NCI-H2081 (cell line): ENCODE measurements around the gene LELP1.
"Not testable (repeated sequence)": the region's sequence is repeated elsewhere in the genome, so short reads cannot be mapped to it uniquely, and the experiment has no call there.

Experiments used
- DNase-seq, 2 experiments: peaks; one replicate each; lab custom pipeline; 2025; lab: John Stamatoyannopoulos, UW

The LELP1 gene

DNA sequence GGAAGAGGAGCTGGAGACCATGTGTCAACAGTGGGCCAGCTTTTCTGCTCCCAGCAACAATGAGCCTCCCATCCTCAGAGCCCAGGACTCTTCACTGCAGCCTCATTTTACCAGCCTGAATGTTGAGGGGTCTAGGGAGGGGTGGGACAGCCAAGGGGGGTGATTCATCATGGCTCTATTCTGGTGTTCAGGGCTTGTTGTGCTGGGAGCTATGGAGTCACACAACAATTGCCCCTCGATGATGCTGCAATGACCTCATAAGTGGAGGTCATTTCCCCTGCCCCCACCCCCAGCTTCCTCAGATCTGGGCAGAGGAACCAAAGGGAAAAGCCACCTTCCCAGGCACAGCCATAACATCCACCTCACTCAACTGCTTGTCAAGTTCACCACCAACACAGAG is at the start of gene LELP1:
TSS of gene LELP1 (plus strand) at position 301 of the 400 bp plus-strand sequence. CDS start 1,278 bp downstream, outside the sequence.
- DNase-seq: no peak

DNA sequence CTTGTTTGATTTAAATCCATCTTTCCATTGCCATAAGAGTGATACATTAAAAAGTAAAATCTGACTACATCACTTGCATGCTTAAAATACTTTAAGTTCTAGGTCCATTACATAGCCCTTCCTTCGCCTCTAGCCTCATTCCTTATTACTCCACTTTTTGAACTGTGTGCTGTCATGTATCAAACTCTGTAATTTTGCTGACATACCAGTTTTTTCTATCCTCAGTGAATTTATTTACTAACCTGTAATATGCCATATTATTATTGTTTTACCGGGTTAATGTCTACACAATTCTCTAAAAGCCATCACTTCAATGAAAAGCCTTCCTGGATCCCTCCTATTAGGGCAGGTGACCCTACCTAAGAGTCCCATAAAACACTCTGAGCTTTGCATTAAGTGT is 47.7 kb upstream of the LELP1 start:
- no peak for DNase-seq

DNA sequence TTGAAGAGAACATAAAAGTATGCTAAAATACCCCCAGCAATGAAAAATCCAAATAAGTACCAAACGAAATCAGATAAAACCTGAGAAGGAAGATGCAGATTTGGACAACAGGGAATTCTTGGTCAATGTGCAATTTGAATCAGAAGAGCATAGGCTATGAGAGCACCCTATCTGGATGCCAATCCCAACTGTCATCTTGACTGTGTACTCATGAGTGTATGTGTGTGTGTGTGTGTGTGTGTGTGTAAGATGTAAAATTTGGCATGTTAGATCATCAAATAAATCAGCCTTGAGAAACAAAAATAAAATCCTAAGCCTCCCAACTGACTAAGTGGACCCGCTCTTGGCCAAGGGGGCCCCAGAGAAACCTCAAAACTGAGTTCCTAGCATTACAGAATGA is 34.5 kb upstream of the LELP1 start:
- DNase-seq: no peak

DNA sequence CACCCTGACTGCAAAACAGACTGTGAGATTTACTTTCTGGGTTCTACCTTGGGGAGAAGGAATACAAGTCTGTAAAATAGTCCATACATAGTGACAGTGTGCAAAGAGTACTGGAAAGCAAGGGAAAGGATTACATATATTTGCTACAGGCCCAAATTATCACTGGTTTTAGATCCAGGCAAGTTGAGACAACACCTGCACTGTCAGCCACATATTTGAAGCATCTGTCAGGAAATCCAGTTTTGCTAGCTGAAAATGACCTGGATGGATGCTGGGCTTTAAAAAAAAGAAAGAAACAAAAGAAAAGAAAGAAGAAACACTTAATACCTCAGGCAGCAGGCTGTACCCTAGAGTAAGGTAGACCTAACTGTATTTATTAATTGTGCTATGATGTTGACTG is 28.6 kb upstream of the LELP1 start:
- no peak for DNase-seq

DNA sequence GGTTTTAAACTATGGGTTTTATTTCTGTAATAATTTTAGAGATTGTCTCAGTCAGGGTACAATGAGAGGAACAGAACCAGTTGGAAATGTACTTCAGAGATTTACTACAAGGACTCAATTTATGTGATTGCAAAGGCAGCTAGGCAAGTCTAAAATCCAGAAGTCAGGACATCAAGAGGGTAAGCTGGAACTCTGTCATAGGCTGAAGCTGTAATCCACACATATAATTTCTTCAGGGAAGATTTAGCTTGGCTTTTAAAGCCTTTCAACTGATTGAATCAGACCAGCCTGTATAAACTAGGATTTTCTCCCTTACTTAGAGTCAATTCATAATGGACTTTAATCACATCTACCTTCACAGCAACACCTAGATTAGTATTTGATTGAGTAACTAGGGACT is 24.3 kb upstream of the LELP1 start:
- DNase-seq: no peak

GRCh38 chr1:153180556-153180955 is 22.7 kb upstream of the LELP1 start:
- no peak for DNase-seq

DNA sequence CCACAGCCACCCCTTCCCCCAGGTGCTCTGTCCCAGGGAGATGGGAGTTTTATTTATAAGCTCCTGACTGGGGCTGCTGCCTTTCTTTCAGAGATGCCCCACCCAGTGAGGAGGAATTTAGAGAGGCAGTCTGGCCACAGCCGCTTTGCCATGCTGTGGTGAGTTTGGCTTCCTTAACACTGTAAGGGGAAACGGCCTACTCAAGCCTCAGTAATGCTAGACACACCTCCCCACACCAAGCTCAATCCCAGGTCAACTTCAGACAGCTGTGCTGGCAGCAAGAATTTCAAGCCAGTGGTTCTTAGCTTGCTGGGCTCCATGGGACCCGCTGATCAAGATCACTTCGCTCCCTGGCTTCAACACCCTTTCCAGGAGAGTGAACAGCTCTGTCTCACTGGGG is 14.9 kb upstream of the LELP1 start:
- DNase-seq: not testable (repeated sequence)

GRCh38 chr1:153190373-153190772 is 12.9 kb upstream of the LELP1 start:
- peak; percentile 17 to 38 for DNase-seq

DNA sequence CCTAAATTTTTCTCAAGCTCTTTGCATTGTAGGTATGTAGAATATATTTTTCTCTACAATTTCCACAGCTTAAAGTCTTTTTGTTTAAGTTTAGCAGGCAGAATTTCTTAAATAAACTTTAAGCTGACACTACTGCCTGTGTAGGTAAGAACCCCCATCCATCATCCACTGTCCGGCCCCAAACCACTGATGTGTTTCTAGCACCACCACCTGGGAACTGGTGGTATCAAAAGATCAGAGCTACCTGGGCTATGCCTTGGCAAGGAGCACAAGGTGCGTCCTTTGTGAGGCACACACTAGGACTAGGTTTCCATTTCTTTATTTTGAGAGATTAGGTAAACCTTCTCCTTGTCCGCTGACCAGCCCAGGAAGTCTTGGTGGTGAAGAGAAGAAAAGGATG is 10.5 kb upstream of the LELP1 start:
- peak; percentile 43 to 47 for DNase-seq

DNA sequence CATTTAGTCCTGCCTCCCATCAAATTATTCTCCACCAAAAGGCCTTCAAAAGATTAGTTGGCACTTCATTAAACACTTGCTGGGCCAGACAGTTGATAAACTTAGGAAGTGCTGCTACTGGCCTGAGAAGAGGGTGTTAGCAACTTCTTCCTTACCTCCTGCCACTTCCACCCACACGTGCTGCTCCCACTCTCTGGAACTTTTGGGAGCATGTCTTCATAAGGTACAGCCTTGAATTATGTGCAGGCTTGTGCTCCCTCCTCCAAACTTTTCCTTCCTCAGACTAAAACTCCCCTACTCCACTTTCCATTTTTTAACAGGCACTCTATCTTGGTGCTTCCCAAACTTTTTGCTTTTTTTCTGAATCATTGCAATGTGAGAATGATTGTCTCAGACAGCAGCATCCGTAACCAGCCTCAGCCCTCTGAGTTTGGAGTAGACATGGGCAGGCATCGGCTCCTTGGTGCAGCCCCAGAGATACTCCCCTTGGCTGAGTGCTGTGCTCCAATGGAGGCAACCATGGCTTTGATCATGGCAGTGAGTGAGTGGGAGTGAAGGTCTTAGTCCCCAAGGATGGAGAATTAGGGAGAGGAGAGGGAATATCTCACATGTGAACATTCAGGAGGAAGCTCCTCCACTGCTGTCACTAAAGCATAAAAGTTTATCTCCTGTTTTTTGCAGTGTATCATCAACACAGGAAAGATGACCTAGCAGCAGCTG is 8.7 kb upstream of the LELP1 start:
- no peak for DNase-seq

GRCh38 chr1:153195216-153195615 is 8.0 kb upstream of the LELP1 start:
- no peak for DNase-seq

DNA sequence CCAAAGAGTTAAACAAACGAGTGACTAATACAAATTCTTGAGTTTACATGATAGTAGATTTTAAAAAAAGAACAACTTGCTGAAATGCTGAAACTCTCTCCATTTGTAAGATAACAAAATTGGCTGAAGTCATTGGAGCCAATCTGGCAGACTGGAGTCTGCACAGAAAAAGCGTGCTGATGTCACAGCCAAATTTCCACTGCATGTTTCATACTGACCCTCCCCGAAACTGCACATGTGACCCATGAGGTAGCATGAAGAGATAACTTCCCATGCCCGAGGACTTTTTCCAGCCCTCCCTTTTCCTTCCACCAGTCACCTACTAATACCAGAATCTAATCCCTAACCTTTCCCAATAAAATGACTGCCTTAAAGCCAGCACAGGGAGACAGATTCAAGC is 1.2 kb upstream of the LELP1 start:
- no peak for DNase-seq

- DNase-seq: no peak
Measured at GRCh38 chr1:153206631-153207030, 3.4 kb downstream of the LELP1 start.

- DNase-seq: no peak
Measured at GRCh38 chr1:153210206-153210605, 7.0 kb downstream of the LELP1 start.

GRCh38 chr1:153212201-153212600 is 9.0 kb downstream of the LELP1 start:
- no peak for DNase-seq

DNA sequence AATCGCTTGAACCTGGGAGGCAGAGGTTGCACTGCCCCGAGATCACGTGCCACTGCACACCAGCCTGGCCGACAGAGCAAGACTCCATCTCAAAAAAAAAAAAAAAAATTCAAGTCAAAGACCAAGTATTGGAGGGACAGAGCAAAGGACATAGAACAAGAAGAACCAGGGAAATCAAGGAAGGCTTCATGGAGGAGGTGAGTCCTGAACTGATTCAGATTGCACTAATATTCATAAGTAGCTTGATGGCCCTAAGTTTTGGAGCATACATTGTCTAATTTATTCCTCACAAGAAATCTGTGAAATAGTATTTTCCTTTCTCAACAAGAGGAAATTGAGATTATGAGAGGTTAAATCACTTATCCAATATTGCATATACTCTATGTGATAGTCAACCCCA is 10.3 kb downstream of the LELP1 start:
- DNase-seq: no peak

- no peak for DNase-seq
Measured at GRCh38 chr1:153217212-153217611, 14.0 kb downstream of the LELP1 start, which contains the start of gene PRR9. TSS of gene PRR9 (plus strand) at chr1:153217584. CDS start at chr1:153218145, 561 bp downstream.

DNA sequence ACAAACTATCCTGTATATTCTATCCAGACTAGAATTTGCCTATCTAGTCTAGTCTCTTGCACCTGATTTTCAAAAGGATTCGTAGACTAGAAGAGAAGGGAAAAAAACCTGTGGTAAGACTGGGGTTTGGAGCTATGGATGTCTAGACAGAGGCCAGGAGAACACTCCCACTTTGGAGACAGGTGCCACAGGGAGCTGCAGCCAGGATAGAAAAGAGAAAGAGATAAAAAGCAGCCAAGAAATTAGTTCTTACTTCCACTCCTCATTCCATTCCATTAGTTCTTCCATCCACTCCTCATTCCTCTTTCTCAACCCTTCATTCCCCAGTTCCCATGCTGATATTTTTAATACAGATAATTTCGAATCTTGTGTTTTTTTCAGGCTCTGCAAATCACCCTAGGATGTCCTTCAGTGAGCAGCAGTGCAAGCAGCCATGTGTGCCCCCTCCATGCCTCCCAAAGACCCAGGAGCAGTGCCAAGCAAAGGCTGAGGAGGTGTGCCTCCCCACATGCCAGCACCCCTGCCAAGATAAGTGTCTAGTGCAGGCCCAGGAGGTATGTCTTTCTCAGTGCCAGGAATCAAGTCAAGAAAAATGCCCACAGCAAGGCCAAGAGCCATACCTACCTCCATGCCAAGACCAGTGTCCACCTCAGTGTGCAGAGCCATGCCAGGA is 14.7 kb downstream of the LELP1 start:
- DNase-seq: no peak

DNA sequence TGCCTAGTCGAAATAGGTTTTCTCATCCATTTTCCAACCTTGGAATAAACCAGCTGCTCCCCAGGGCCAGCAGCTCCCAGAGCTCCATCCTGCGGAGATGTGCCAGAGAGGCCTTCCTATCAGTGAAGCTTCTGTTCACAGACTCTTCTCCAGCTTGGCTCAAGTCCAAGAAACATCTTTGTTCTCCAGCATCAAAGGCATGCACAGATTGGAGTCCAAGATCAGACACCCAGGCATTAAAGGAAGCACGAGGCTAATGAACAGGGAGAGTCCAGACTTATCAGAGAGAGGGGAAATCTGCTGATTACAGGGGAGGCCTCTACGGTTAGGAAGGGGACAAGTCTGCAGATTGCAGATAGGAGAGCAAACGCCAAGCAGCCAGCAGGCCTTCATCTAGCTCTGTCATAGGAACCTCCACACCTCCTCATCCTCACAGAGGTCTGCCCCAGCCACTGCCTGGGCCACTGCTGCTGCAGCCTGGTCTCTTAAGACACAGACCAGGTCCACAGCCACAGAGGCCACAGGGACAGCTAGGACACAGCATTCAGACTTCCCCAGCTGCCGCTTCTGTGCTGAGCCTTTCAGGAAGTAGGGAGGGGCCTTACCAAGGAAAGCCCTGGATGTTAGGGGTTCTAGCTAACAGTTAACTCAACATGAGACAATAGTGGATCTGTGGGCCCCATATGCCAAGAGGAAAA is 17.5 kb downstream of the LELP1 start:
- DNase-seq: no peak

DNA sequence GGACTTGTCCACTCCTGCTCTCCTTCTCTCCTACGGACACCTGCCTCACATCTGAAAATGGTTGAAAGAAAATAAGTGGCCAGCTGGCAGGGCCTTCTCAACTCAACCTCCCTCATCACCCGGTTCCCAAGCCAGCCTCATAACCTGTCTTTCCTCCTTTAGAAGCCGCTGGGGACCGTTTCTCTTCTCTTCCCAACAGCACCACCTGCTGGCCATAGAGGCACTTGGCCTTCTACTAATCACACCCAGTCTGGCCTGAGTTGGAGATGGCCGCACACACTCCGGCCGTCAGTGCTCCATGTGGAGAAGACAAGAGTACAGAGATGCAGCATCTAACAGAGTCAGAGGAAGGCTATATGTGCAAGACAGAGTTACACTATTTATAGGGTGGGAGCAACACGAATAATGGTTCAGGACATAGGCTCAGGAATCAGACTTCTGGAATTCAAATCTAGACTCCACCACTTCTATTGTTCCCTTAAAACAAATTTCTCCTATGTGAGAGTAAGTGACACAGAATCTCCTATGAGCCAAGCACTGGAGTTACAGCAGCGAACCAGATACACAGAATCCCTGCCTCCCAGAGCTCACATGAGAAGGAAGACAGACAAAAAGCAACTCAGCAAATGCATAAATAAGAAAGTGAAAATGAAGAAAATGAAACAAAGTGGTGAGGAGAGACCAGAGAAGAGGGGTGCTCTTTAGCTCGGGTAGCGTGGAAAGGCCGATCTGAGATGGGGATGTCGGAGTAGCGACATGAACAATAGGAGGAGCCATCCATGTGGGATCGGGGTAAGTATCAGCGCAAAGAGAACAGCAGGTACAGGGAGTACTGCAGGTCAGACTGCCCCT is 20.0 kb downstream of the LELP1 start:
- peak; percentile 74 to 75 for DNase-seq

- no peak for DNase-seq
Measured at GRCh38 chr1:153227810-153228209, 24.6 kb downstream of the LELP1 start.

DNA sequence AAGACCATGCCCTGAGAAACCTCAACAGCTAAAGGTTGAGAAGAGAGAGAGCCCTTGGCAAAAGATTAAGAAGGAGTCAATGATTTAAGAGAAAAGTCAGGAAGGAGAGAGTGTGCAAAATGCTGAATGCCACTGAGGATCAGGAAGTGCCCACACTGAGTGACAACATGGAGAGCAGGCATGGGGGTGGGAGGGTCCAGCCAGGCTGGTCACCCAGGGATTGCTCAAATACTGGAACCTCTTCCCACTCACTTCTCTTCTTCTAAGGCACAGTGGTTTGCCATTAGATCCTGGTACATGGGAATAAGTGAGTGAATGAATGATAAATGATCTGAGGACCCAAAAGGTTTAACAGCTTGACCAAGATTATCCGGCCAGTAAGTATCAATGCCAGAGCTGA is 25.3 kb downstream of the LELP1 start:
- no peak for DNase-seq
